Measurements from ENCODE around the gene PLAAT5.

Gene PLAAT5

GRCh38 chr11:63516109-63516508, 25.1 kb upstream of the PLAAT5 start:
- Histone ChIP-seq H3K36me3 (ENCODE audit: control insufficient read depth in 2 of 2, insufficient read depth in 2 of 2, low read length in 2 of 2) (no peaks in the 10 kb centered on the region), H3K4me1 (ENCODE audit: control insufficient read depth in 2 of 2, insufficient read depth in 2 of 2, low read length in 2 of 2) (no peaks in the 10 kb centered on the region), H3K9ac (ENCODE audit: low read depth in 1 of 2, low read length in 2 of 2) (no peak overlapping the region), H3K27ac (ENCODE audit: low read depth in 2 of 2, low read length in 2 of 2) (no peak overlapping the region), H3K4me3 (ENCODE audit: low read length in 2 of 2) (no peak overlapping the region), H3K27me3 (ENCODE audit: control insufficient read depth in 2 of 2, insufficient read depth in 2 of 2, low read length in 2 of 2) (no peaks in the 10 kb centered on the region), H3K9me3 (ENCODE audit: control insufficient read depth in 2 of 2, low read length in 2 of 2) (no peaks in the 10 kb centered on the region)

GRCh38 chr11:63512816-63513215, 21.8 kb upstream of the PLAAT5 start:
- Histone ChIP-seq H3K9me3 (ENCODE audit: control insufficient read depth in 2 of 2, low read length in 2 of 2) (no peaks in the 10 kb centered on the region), H3K36me3 (ENCODE audit: control insufficient read depth in 2 of 2, insufficient read depth in 2 of 2, low read length in 2 of 2) (no peaks in the 10 kb centered on the region), H3K9ac (ENCODE audit: low read depth in 1 of 2, low read length in 2 of 2) (no peak overlapping the region), H3K27me3 (ENCODE audit: control insufficient read depth in 2 of 2, insufficient read depth in 2 of 2, low read length in 2 of 2) (no peaks in the 10 kb centered on the region), H3K4me3 (ENCODE audit: low read length in 2 of 2) (no peak overlapping the region), H3K4me1 (ENCODE audit: control insufficient read depth in 2 of 2, insufficient read depth in 2 of 2, low read length in 2 of 2) (no peaks in the 10 kb centered on the region), H3K27ac (ENCODE audit: low read depth in 2 of 2, low read length in 2 of 2) (no peak overlapping the region)

DNA sequence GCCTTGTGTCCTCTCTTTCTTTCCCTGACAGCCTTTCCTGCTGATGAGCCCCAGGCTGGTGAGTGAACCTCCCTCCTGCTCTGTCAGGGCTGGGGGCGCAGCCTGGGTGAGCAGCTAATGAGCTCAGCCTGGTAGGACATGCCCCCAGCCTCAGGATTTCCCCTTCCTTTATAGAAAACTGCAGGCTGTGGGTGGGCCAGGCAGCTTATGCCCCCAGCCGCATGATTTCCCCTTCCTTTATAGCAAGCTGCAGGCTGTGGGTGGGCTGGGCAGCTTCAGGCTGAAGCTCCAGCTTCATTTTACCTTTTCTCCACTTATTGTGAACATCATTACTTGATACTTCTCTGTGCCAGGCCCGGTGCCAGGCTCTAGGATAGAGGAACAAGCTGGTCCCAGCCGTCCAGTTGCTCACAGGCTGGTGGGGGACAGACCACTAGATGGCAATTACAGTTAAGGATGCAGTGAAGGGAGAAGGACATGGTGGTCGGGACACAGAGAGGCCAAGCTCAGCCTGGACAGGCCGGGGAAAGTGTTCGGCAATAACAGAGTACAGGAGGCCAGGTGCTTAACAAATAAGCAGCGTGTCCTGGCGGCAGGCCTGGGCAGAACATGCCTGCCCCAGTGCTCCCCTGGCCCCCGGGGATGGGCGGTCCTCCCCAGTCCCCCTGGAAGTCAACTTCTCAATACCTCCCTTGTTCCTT, 20.2 kb upstream of the PLAAT5 start:
- no peaks in the 10 kb centered on the region for H3K4me1 ChIP-seq (ENCODE audit: control insufficient read depth in 2 of 2, insufficient read depth in 2 of 2, low read length in 2 of 2)
- no peak overlapping the region for H3K27ac ChIP-seq (ENCODE audit: low read depth in 2 of 2, low read length in 2 of 2)

GRCh38 chr11:63510360-63511047, 19.5 kb upstream of the PLAAT5 start:
- Histone ChIP-seq H3K4me1 (ENCODE audit: control insufficient read depth in 2 of 2, insufficient read depth in 2 of 2, low read length in 2 of 2) (no peaks in the 10 kb centered on the region), H3K27ac (ENCODE audit: low read depth in 2 of 2, low read length in 2 of 2) (no peak overlapping the region), H3K9me3 (ENCODE audit: control insufficient read depth in 2 of 2, low read length in 2 of 2) (no peaks in the 10 kb centered on the region), H3K27me3 (ENCODE audit: control insufficient read depth in 2 of 2, insufficient read depth in 2 of 2, low read length in 2 of 2) (peaks cover 0 to 1% of the 10 kb centered on the region in 2 donors), H3K36me3 (ENCODE audit: control insufficient read depth in 2 of 2, insufficient read depth in 2 of 2, low read length in 2 of 2) (no peaks in the 10 kb centered on the region), H3K4me3 (ENCODE audit: low read length in 2 of 2) (no peak overlapping the region), H3K9ac (ENCODE audit: low read depth in 1 of 2, low read length in 2 of 2) (no peak overlapping the region)

More for the DNA sequence above, 20.2 kb upstream of the PLAAT5 start:
- Histone ChIP-seq H3K9me3 (ENCODE audit: control insufficient read depth in 2 of 2, low read length in 2 of 2) (no peaks in the 10 kb centered on the region), H3K36me3 (ENCODE audit: control insufficient read depth in 2 of 2, insufficient read depth in 2 of 2, low read length in 2 of 2) (no peaks in the 10 kb centered on the region), H3K4me3 (ENCODE audit: low read length in 2 of 2) (no peak overlapping the region), H3K27me3 (ENCODE audit: control insufficient read depth in 2 of 2, insufficient read depth in 2 of 2, low read length in 2 of 2) (peaks cover 0 to 1% of the 10 kb centered on the region in 2 donors), H3K9ac (ENCODE audit: low read depth in 1 of 2, low read length in 2 of 2) (no peak overlapping the region)

DNA sequence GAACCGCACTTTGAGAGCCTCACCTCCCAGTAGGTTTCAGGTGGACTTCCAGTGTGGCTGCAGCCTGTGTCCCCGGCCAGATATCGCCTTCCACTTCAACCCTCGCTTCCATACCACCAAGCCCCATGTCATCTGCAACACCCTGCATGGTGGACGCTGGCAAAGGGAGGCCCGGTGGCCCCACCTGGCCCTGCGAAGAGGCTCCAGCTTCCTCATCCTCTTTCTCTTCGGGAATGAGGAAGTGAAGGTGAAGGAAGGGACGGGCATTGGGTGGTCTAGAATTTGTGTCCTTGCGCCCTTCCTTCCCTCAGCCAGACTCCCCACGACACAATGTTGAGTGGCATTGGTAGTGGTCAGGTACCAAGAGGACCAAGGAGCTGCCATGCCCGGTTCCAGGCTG, 17.8 kb upstream of the PLAAT5 start:
- Histone ChIP-seq H3K27ac (ENCODE audit: low read depth in 2 of 2, low read length in 2 of 2) (no peak overlapping the region), H3K4me3 (ENCODE audit: low read length in 2 of 2) (no peak overlapping the region), H3K9ac (ENCODE audit: low read depth in 1 of 2, low read length in 2 of 2) (no peak overlapping the region), H3K9me3 (ENCODE audit: control insufficient read depth in 2 of 2, low read length in 2 of 2) (no peaks in the 10 kb centered on the region), H3K4me1 (ENCODE audit: control insufficient read depth in 2 of 2, insufficient read depth in 2 of 2, low read length in 2 of 2) (no peaks in the 10 kb centered on the region), H3K27me3 (ENCODE audit: control insufficient read depth in 2 of 2, insufficient read depth in 2 of 2, low read length in 2 of 2) (peaks cover 0 to 1% of the 10 kb centered on the region in 2 donors), H3K36me3 (ENCODE audit: control insufficient read depth in 2 of 2, insufficient read depth in 2 of 2, low read length in 2 of 2) (no peaks in the 10 kb centered on the region)

DNA sequence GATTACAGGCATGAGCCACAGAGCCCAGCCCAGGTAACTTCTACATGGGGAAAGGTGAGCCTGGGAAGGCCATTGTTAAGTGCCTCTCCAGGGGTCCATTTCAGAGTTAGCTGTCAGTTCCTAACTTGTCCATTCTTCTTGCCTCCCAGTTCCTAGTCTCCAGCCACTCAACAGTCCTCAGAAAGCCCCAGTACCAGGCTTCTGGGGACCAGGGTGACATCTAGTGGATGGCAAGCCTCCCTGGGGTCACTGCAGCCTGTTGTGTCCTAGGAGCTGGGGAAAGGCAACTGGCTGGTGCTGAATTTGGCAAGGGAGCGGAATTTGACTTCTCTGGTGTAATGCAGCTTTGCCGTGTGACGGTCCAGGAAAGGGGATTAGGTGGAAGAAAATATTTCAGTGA, 17.0 kb upstream of the PLAAT5 start:
- Histone ChIP-seq H3K27me3 (ENCODE audit: control insufficient read depth in 2 of 2, insufficient read depth in 2 of 2, low read length in 2 of 2) (peaks cover 0 to 1% of the 10 kb centered on the region in 2 donors), H3K4me1 (ENCODE audit: control insufficient read depth in 2 of 2, insufficient read depth in 2 of 2, low read length in 2 of 2) (no peaks in the 10 kb centered on the region), H3K27ac (ENCODE audit: low read depth in 2 of 2, low read length in 2 of 2) (no peak overlapping the region), H3K4me3 (ENCODE audit: low read length in 2 of 2) (no peak overlapping the region), H3K9me3 (ENCODE audit: control insufficient read depth in 2 of 2, low read length in 2 of 2) (no peaks in the 10 kb centered on the region), H3K36me3 (ENCODE audit: control insufficient read depth in 2 of 2, insufficient read depth in 2 of 2, low read length in 2 of 2) (no peaks in the 10 kb centered on the region), H3K9ac (ENCODE audit: low read depth in 1 of 2, low read length in 2 of 2) (no peak overlapping the region)

DNA sequence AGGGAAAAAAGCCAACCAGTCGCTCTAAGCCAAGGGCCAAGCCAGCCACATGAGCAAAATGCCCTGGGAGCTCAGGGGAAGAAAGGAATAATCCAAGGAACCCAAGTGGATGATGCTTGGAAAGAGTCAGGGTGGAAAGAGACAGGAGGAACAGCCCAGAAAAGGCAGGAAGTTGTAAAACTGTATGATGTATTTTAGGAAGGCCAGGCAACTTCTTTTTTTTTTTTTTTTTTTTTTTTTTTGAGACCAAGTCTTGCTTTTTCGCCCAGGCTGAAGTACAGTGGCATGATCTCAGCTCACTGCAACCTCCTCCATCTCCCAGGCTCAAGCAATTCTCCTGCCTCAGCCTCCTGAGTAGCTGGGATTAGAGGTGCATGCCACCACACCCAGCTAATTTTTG, 16.5 kb upstream of the PLAAT5 start:
- Histone ChIP-seq H3K9me3 (ENCODE audit: control insufficient read depth in 2 of 2, low read length in 2 of 2) (no peaks in the 10 kb centered on the region), H3K27me3 (ENCODE audit: control insufficient read depth in 2 of 2, insufficient read depth in 2 of 2, low read length in 2 of 2) (peaks cover 0 to 1% of the 10 kb centered on the region in 2 donors), H3K36me3 (ENCODE audit: control insufficient read depth in 2 of 2, insufficient read depth in 2 of 2, low read length in 2 of 2) (no peaks in the 10 kb centered on the region), H3K27ac (ENCODE audit: low read depth in 2 of 2, low read length in 2 of 2) (no peak overlapping the region), H3K4me3 (ENCODE audit: low read length in 2 of 2) (no peak overlapping the region), H3K9ac (ENCODE audit: low read depth in 1 of 2, low read length in 2 of 2) (no peak overlapping the region), H3K4me1 (ENCODE audit: control insufficient read depth in 2 of 2, insufficient read depth in 2 of 2, low read length in 2 of 2) (no peaks in the 10 kb centered on the region)

GRCh38 chr11:63506876-63507275, 15.9 kb upstream of the PLAAT5 start:
- Histone ChIP-seq H3K4me3 (ENCODE audit: low read length in 2 of 2) (no peak overlapping the region), H3K9me3 (ENCODE audit: control insufficient read depth in 2 of 2, low read length in 2 of 2) (no peaks in the 10 kb centered on the region), H3K27me3 (ENCODE audit: control insufficient read depth in 2 of 2, insufficient read depth in 2 of 2, low read length in 2 of 2) (peaks cover 0 to 1% of the 10 kb centered on the region in 2 donors), H3K9ac (ENCODE audit: low read depth in 1 of 2, low read length in 2 of 2) (no peak overlapping the region), H3K36me3 (ENCODE audit: control insufficient read depth in 2 of 2, insufficient read depth in 2 of 2, low read length in 2 of 2) (no peaks in the 10 kb centered on the region), H3K27ac (ENCODE audit: low read depth in 2 of 2, low read length in 2 of 2) (no peak overlapping the region), H3K4me1 (ENCODE audit: control insufficient read depth in 2 of 2, insufficient read depth in 2 of 2, low read length in 2 of 2) (no peaks in the 10 kb centered on the region)

GRCh38 chr11:63505857-63506528, 15.0 kb upstream of the PLAAT5 start, which contains the start of gene LGALS12:
LGALS12 (plus strand) TSS chr11:63506084; CDS start chr11:63506459, 375 bp downstream.
- H3K27me3 ChIP-seq (ENCODE audit: control insufficient read depth in 2 of 2, insufficient read depth in 2 of 2, low read length in 2 of 2): peaks cover 0 to 1% of the 10 kb centered on the region in 2 donors
- H3K36me3 ChIP-seq (ENCODE audit: control insufficient read depth in 2 of 2, insufficient read depth in 2 of 2, low read length in 2 of 2): no peaks in the 10 kb centered on the region
- no peaks in the 10 kb centered on the region for H3K9me3 ChIP-seq (ENCODE audit: control insufficient read depth in 2 of 2, low read length in 2 of 2)
- no peak within 1 kb of the TSS for H3K9ac ChIP-seq (ENCODE audit: low read depth in 1 of 2, low read length in 2 of 2)
- H3K4me3 ChIP-seq (ENCODE audit: low read length in 2 of 2): no peak within 1 kb of the TSS
- H3K27ac ChIP-seq (ENCODE audit: low read depth in 2 of 2, low read length in 2 of 2): no peak within 1 kb of the TSS
- no peaks in the 10 kb centered on the region for H3K4me1 ChIP-seq (ENCODE audit: control insufficient read depth in 2 of 2, insufficient read depth in 2 of 2, low read length in 2 of 2)

DNA sequence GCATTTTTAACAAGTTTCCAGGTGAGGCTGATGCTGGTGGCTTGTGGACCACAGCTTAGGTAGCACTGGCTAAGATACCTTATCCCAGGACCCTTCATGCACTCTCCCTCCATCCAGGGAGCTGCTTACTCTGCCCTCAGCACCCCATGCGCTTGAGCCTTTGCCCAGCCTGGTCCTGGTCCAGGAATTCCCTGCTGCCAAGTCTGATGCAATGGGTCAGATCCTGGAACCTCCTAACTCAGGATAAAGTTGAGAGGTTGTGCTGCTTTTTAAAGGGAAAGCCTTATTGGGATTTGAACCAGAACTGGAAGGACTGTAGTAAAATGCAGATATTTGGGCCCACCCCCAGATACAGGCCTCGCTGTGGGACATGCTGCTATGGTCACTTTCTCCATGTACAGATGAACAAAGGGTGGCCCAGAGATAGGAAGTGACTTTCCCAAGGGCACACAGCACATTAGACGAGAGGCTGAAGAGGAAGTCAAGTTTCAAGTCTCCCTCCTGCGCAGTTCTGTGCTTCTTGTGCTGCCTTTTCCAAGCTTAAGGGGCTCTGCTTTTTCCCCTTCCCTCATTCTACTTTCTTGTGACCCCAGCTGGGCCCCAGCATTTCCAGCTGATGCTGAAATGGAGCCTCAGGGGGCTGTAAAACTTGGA, 14.1 kb upstream of the PLAAT5 start:
- H3K4me3 ChIP-seq (ENCODE audit: low read length in 2 of 2): no peak overlapping the region
- no peak overlapping the region for H3K27ac ChIP-seq (ENCODE audit: low read depth in 2 of 2, low read length in 2 of 2)
- no peaks in the 10 kb centered on the region for H3K4me1 ChIP-seq (ENCODE audit: control insufficient read depth in 2 of 2, insufficient read depth in 2 of 2, low read length in 2 of 2)
- no peaks in the 10 kb centered on the region for H3K9me3 ChIP-seq (ENCODE audit: control insufficient read depth in 2 of 2, low read length in 2 of 2)
- H3K36me3 ChIP-seq (ENCODE audit: control insufficient read depth in 2 of 2, insufficient read depth in 2 of 2, low read length in 2 of 2): no peaks in the 10 kb centered on the region
- H3K9ac ChIP-seq (ENCODE audit: low read depth in 1 of 2, low read length in 2 of 2): no peak overlapping the region
- peaks cover 0 to 1% of the 10 kb centered on the region in 2 donors for H3K27me3 ChIP-seq (ENCODE audit: control insufficient read depth in 2 of 2, insufficient read depth in 2 of 2, low read length in 2 of 2)
